Heart right ventricle (tissue), 16 donors: Measurements from ENCODE around the gene WFDC11. TPM values are rescaled to one million over a fixed set of nuclear protein-coding genes. Genes with fewer than 3 reads are reported as not detected.

Source experiments
- ATAC-seq, 8 donors: fragments of 200-7000 bp; cut with Tn5 transposase; one replicate each; pipeline ENCODE4 v1.9.1; 2020; ENCODE audit warnings: mild to moderate bottlenecking in 8 of 8, moderate library complexity in 8 of 8, moderate number of reproducible peaks in 1 of 8
- DNase-seq, 2 donors: peaks; one replicate each; pipeline ENCODE4 v3.0.0-alpha.2; 2020
- H3K27ac ChIP-seq, 10 donors: fragments of 200-600 bp; sonication (generic) in 2 of 10; one replicate each; pipeline versions ENCODE4 v1.5.0 to v1.8.0; 2020 to 2022; ENCODE audit warnings: mild to moderate bottlenecking in 3 of 10
- H3K27me3 ChIP-seq, 7 donors: fragments of 200-600 bp; one replicate each; pipeline ENCODE4 v1.8.0; 2021 to 2022; ENCODE audit warnings: mild to moderate bottlenecking in 2 of 7
- H3K36me3 ChIP-seq, 9 donors: fragments of 200-600 bp; sonication (generic) in 1 of 9; one replicate each; pipeline versions ENCODE4 v1.5.0 to v1.8.0; 2020 to 2022; ENCODE audit warnings: mild to moderate bottlenecking in 2 of 9
- H3K4me1 ChIP-seq, 9 donors: fragments of 200-600 bp; sonication (generic) in 1 of 9; one replicate each; pipeline versions ENCODE4 v1.5.0 to v1.8.0; 2020 to 2022; ENCODE audit warnings: mild to moderate bottlenecking in 4 of 9
- H3K4me3 ChIP-seq, 10 donors: fragments of 200-600 bp; sonication (generic) in 2 of 10; one replicate each; pipeline versions ENCODE4 v1.5.0 to v1.8.0; 2020 to 2022; ENCODE audit warnings: mild to moderate bottlenecking in 7 of 10, moderate library complexity in 2 of 10
- H3K9me3 ChIP-seq, 11 donors: fragments of 200-600 bp in 10 of 11; sonication (generic) in 2 of 11; one replicate each; pipeline versions ENCODE4 v1.5.0 to v1.8.0; 2013 to 2022; ENCODE audit warnings: mild to moderate bottlenecking in 2 of 11, control low read depth in 1 of 11, moderate library complexity in 1 of 11
- CTCF ChIP-seq, 9 donors: fragments of 200-600 bp; sonication (generic) in 2 of 9; IDR thresholded peaks; one replicate each; pipeline versions ENCODE4 v1.5.0 to v1.8.0; 2021 to 2022; ENCODE audit warnings: antibody characterized with exemption in 9 of 9, mild to moderate bottlenecking in 5 of 9, moderate library complexity in 1 of 9
- WGBS, 2 donors: extraction: QIAGEN DNeasy Blood & Tissue Kit; methylation state at CpG; one replicate each; pipeline ENCODE4 v1.1.7; 2013; ENCODE audit warnings: inconsistent platforms in 1 of 2; 5-methylcytosine and 5-hydroxymethylcytosine counted together
- intact Hi-C, 10 donors: fragments of 100-400 bp; cut with DNase I; formaldehyde crosslinking; loops; one replicate each; pipeline versions ENCODE4 v1.11.1 to v1.14.2; 2022
- polyA plus RNA-seq, 2 donors: library from polyadenylated mRNA; stranded (reverse); fragments of 200-250 nt; gene quantifications; one replicate each; pipeline ENCODE4 v1.2.3, GENCODE V29; 2013
- total RNA-seq, 10 donors: library from RNA; stranded (reverse); fragmentation: NEBNext Ultra II Directional in 3 of 10; extraction: Animal tissue kit (Norgen Biotek cat#: 25700) in 3 of 10; gene quantifications; one replicate each; pipeline versions ENCODE4 v1.2.1 to v1.2.4, GENCODE V29; 2021 to 2023
- donor health status: Arrhythmogenic right ventricular cardiomyopathy.
- donor health status: ischemic (EF 13 %, LVEDD 7.1; RV severe dilation, severe dysfunction).
- donor health status: healthy with polysubstance abuse.
- donor health status: DM: no; HTN: yes; CAD: no.
- donor health status: DM: no; HTN: no; CAD: no.
- donor health status: ischemic (EF 25% LVEDD 6.9; RV normal size, moderate dysfunction).
- donor health status: ischemic (EF 25% LVEDD 5.7; RV mildly dilated, moderate dysfunction).
- donor health status: healthy.
- donor health status: DM: yes; HTN: yes; CAD: no.
- donor health status: Ischemic cardiomyopathy.
- donor health status: ischemic (EF 35%, LVEDD 5.7; RV mildly dilated, moderate dysfunction).
- donor health status: nonischemic (EF 11% LVEDD 7.7; RV severe dilation, severe dysfunction).
- donor health status: DM: yes; HTN: yes; CAD: no.
- donor health status: PGD.
- donor health status: ischemic (EF 29% LVEDD 5.4; RV normal size, mild dysfunction).
- donor health status: nonischemic (EF 23%, LVEDD 6.1; RV moderate dilation, normal function).

Gene WFDC11
- total and polyA plus RNA-seq, 12 donors = not detected

GRCh38 chr20:45631184-45631583 lies 38.9 kb downstream of the WFDC11 start, which contains the start of gene WFDC9:
WFDC9 (minus strand) TSS chr20:45631284; CDS start chr20:45610181, 21,103 bp downstream.
- no peak within 1 kb of the TSS for H3K4me3 ChIP-seq
- ATAC-seq = no peak
- no peaks in the 10 kb centered on the region for H3K4me1 ChIP-seq
- intact Hi-C loops = no loop called here
- 64 to 67% methylated on average over 4 of the region's 4 CpGs for WGBS, 2 donors
- H3K27ac ChIP-seq = no peak within 1 kb of the TSS
- H3K9me3 ChIP-seq = no peaks in the 10 kb centered on the region
- H3K36me3 ChIP-seq = no peaks in the 10 kb centered on the region
- H3K27me3 ChIP-seq = peaks cover 0 to 18% (median 4%) of the 10 kb centered on the region in 7 donors
- DNase-seq = no peak
- no peak for TF ChIP-seq CTCF (IDR thresholded peaks at IDR 0.05)

- Histone ChIP-seq H3K36me3 (no peaks in the 10 kb centered on the region), H3K9me3 (no peaks in the 10 kb centered on the region), H3K27ac (no peak overlapping the region), H3K4me3 (no peak overlapping the region), H3K27me3 (peaks cover 0 to 18% (median 4%) of the 10 kb centered on the region in 7 donors), H3K4me1 (no peaks in the 10 kb centered on the region)
- no peak for TF ChIP-seq CTCF (IDR thresholded peaks at IDR 0.05)
- intact Hi-C loops = no loop called here
- DNase-seq (no peak), ATAC-seq (no peak)
Observed at GRCh38 chr20:45630371-45630770, 39.7 kb downstream of the WFDC11 start.

DNA sequence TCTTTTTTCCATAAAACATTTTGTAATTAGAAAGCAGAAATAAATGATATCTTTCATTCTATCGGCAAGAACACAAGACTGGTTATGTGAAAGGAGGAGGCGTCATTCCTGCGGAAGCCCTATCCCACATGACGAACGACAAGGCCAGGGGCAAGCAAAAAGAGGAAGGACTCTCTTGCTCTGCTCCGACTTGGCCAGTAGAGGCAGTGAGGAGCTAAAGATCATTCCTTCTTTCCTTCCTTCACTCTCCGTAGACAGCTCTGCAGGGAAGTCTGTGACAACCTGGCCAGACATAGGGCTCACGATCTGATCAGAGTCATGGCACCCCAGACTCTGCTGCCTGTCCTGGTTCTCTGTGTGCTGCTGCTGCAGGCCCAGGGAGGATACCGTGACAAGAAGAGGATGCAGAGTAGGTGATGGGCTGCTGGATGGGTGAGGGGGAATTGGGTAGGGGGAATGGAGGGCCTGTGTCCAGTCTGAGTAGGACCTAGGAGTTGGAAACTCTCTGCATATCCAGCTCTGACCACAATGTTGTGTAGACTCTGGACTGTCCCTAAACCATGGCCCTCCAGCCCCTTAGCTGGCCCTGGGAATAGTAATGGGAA lies 40.4 kb downstream of the WFDC11 start, which contains the start of gene WFDC10A:
Gene WFDC10A, plus strand, starts transcription at position 244 of the 605 bp plus-strand sequence. Its CDS starts 75 bp downstream, at position 319.
- Histone ChIP-seq H3K4me3 (no peak within 1 kb of the TSS), H3K27me3 (peaks cover 0 to 18% (median 4%) of the 10 kb centered on the region in 7 donors), H3K27ac (no peak within 1 kb of the TSS), H3K36me3 (no peaks in the 10 kb centered on the region), H3K9me3 (peaks cover 0 to 6% (median 0%) of the 10 kb centered on the region in 11 donors), H3K4me1 (no peaks in the 10 kb centered on the region)
- peak in 1 of 2 donors; percentile 15 for DNase-seq
- peak in 7 of 9 donors; percentile 38 to 69 (median 48) for TF ChIP-seq CTCF (IDR thresholded peaks at IDR 0.05)
- intact Hi-C loops = no loop called here
- 9 to 12% methylated on average over 9 of the region's 9 CpGs for WGBS, 2 donors
- peak in 4 of 8 donors; percentile 41 to 55 (median 49) for ATAC-seq

DNA sequence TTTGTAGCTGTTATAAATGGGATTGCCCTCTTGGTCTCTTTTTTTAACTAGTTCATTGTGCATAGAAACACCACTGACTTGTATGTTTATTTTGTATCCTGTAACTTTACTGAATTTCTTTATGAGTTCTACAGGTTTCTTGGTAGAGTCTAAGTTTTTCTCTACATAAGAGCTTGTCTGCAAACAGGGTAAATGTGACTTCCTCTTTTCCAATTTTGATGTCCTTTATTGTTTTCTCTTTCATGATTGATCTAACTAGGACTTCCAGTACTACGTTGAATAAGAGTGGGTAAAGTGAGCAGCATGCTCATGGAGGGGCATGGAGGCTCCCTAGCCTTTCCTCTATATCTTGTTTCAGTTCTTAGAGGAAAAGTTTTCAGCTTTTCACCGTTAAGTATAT lies 43.5 kb downstream of the WFDC11 start:
- ATAC-seq = no peak
- no peak overlapping the region for H3K4me3 ChIP-seq
- TF ChIP-seq CTCF (IDR thresholded peaks at IDR 0.05) = no peak
- no peaks in the 10 kb centered on the region for H3K4me1 ChIP-seq
- intact Hi-C loops = no loop called here
- H3K27ac ChIP-seq = no peak overlapping the region
- peaks cover 0 to 16% (median 8%) of the 10 kb centered on the region in 7 donors for H3K27me3 ChIP-seq
- H3K9me3 ChIP-seq = peaks cover 0 to 8% (median 0%) of the 10 kb centered on the region in 11 donors
- DNase-seq = no peak
- no peaks in the 10 kb centered on the region for H3K36me3 ChIP-seq
- WGBS, 2 donors = 67 to 70% methylated on average over 2 of the region's 2 CpGs
